ENCODE data around the gene SPEM2.

SPEM2 gene

GRCh38 chr17:7403977-7404736, 21.3 kb upstream of the SPEM2 start, which contains the start of gene TMEM256:
Gene TMEM256, minus strand, starts transcription at chr17:7404097. Its CDS starts 13 bp downstream, at chr17:7404084.
- DNase-seq: peak; percentile 97

- DNase-seq: peak; percentile 60
Observed at GRCh38 chr17:7404737-7405349, 20.6 kb upstream of the SPEM2 start.

- no peak for DNase-seq
Observed at GRCh38 chr17:7405350-7406234, 19.8 kb upstream of the SPEM2 start.

GRCh38 chr17:7406235-7406825, 19.1 kb upstream of the SPEM2 start:
- DNase-seq: peak; percentile 20

GRCh38 chr17:7407082-7407481, 18.3 kb upstream of the SPEM2 start:
- DNase-seq: no peak

GRCh38 chr17:7407485-7408251, 17.7 kb upstream of the SPEM2 start, which contains the start of gene NLGN2:
Gene NLGN2, plus strand, starts transcription at chr17:7407845. Its CDS starts 411 bp downstream, at chr17:7408256.
- peak; percentile 18 for DNase-seq

GRCh38 chr17:7408252-7408727, 17.1 kb upstream of the SPEM2 start:
- DNase-seq: no peak

- DNase-seq: no peak
Observed at GRCh38 chr17:7408863-7409262, 16.6 kb upstream of the SPEM2 start.

GRCh38 chr17:7409716-7410115, 15.7 kb upstream of the SPEM2 start:
- DNase-seq: no peak

- no peak for DNase-seq
Observed at GRCh38 chr17:7410634-7411426, 14.6 kb upstream of the SPEM2 start.

- DNase-seq: no peak
Observed at GRCh38 chr17:7411427-7411750, 14.0 kb upstream of the SPEM2 start.

- DNase-seq: peak; percentile 5
Observed at GRCh38 chr17:7413346-7413985, 11.9 kb upstream of the SPEM2 start.

GRCh38 chr17:7414837-7415236, 10.6 kb upstream of the SPEM2 start:
- DNase-seq: no peak

GRCh38 chr17:7415784-7416183, 9.6 kb upstream of the SPEM2 start:
- DNase-seq: no peak

- no peak for DNase-seq
Observed at GRCh38 chr17:7416323-7416722, 9.1 kb upstream of the SPEM2 start.

GRCh38 chr17:7417056-7417655, 8.3 kb upstream of the SPEM2 start:
- DNase-seq: no peak

- no peak for DNase-seq
Observed at GRCh38 chr17:7418472-7419152, 6.8 kb upstream of the SPEM2 start.

GRCh38 chr17:7419819-7420610, 5.4 kb upstream of the SPEM2 start, which contains the start of gene SPEM1:
Gene SPEM1, plus strand, starts transcription at chr17:7420324. Its CDS starts 61 bp downstream, at chr17:7420385.
- DNase-seq: no peak

- DNase-seq: no peak
Observed at GRCh38 chr17:7421186-7421585, 4.2 kb upstream of the SPEM2 start.
